Subcutaneous abdominal adipose tissue (tissue), 5 donors: ENCODE measurements around the gene RUBCNL.
"Not testable (repeated sequence)": the region's sequence is repeated elsewhere in the genome, so short reads cannot be mapped to it uniquely, and the experiment has no call there.

Source experiments
- H3K27ac ChIP-seq: one replicate; pipeline ENCODE4 v1.7.0; 2013; ENCODE audit warnings: low read depth, mild to moderate bottlenecking, inconsistent platforms, low read length, moderate library complexity
- H3K27me3 ChIP-seq, 5 donors: one replicate each; pipeline ENCODE4 v1.7.0; 2013; ENCODE audit warnings: low read length in 5 of 5, inconsistent platforms in 1 of 5; ENCODE audit not compliant: control insufficient read depth in 5 of 5, insufficient read depth in 4 of 5
- H3K36me3 ChIP-seq, 5 donors: one replicate each; pipeline ENCODE4 v1.7.0; 2013; ENCODE audit warnings: low read length in 5 of 5; ENCODE audit not compliant: control insufficient read depth in 5 of 5, insufficient read depth in 5 of 5
- H3K4me1 ChIP-seq, 5 donors: one replicate each; pipeline ENCODE4 v1.7.0; 2013; ENCODE audit warnings: low read length in 5 of 5, mild to moderate bottlenecking in 3 of 5, moderate library complexity in 1 of 5; ENCODE audit not compliant: control insufficient read depth in 5 of 5, insufficient read depth in 5 of 5
- H3K4me3 ChIP-seq, 5 donors: one replicate each; pipeline ENCODE4 v1.7.0; 2013; ENCODE audit warnings: low read length in 5 of 5, low read depth in 1 of 5
- H3K9ac ChIP-seq, 5 donors: one replicate each; pipeline ENCODE4 v1.7.0; 2013; ENCODE audit warnings: low read length in 5 of 5, mild to moderate bottlenecking in 4 of 5, moderate library complexity in 3 of 5
- H3K9me3 ChIP-seq, 5 donors: one replicate each; pipeline ENCODE4 v1.7.0; 2013; ENCODE audit warnings: low read length in 5 of 5; ENCODE audit not compliant: control insufficient read depth in 5 of 5
- donor health status: healthy.
- donor health status: healthy.
- donor health status: healthy.
- donor health status: healthy.
- donor health status: healthy.

RUBCNL gene

GRCh38 chr13:46377554-46377953, 9.5 kb downstream of the RUBCNL start:
- Histone ChIP-seq H3K9ac (no peak overlapping the region), H3K36me3 (no peaks in the 10 kb centered on the region), H3K27me3 (no peaks in the 10 kb centered on the region), H3K9me3 (no peaks in the 10 kb centered on the region), H3K27ac (no peak overlapping the region), H3K4me3 (no peak overlapping the region), H3K4me1 (no peaks in the 10 kb centered on the region)

- no peak overlapping the region for H3K27ac ChIP-seq
- H3K27me3 ChIP-seq, result no peaks in the 10 kb centered on the region
- H3K4me1 ChIP-seq, result peaks cover under 1 to 8% (median 7%) of the 10 kb centered on the region in 5 donors
- H3K9ac ChIP-seq, result no peak overlapping the region
- no peaks in the 10 kb centered on the region for H3K9me3 ChIP-seq
- H3K4me3 ChIP-seq, result no peak overlapping the region
- no peaks in the 10 kb centered on the region for H3K36me3 ChIP-seq
These were observed 12.3 kb downstream of the RUBCNL start for GRCh38 chr13:46374710-46375109.

- Histone ChIP-seq H3K27ac (no peak overlapping the region), H3K27me3 (no peaks in the 10 kb centered on the region), H3K9me3 (no peaks in the 10 kb centered on the region)
These were observed 13.4 kb downstream of the RUBCNL start for GRCh38 chr13:46373623-46374022.

GRCh38 chr13:46372938-46373337, 14.1 kb downstream of the RUBCNL start:
- not testable (repeated sequence) for H3K4me3 ChIP-seq, H3K27me3 ChIP-seq, H3K9ac ChIP-seq, H3K36me3 ChIP-seq, H3K9me3 ChIP-seq, H3K27ac ChIP-seq
- peaks cover 3 to 15% (median 13%) of the 10 kb centered on the region in 5 donors for H3K4me1 ChIP-seq

More at GRCh38 chr13:46373623-46374022, 13.4 kb downstream of the RUBCNL start:
- Histone ChIP-seq H3K9ac (no peak overlapping the region), H3K4me1 (peaks cover 3 to 15% (median 13%) of the 10 kb centered on the region in 5 donors), H3K36me3 (no peaks in the 10 kb centered on the region), H3K4me3 (no peak overlapping the region)

GRCh38 chr13:46372071-46372470, 15.0 kb downstream of the RUBCNL start:
- Histone ChIP-seq H3K9me3 (no peaks in the 10 kb centered on the region), H3K9ac (no peak overlapping the region), H3K4me3 (no peak overlapping the region), H3K27ac (no peak overlapping the region), H3K27me3 (no peaks in the 10 kb centered on the region), H3K36me3 (peaks cover 0 to 1% (median 0%) of the 10 kb centered on the region in 5 donors), H3K4me1 (peaks cover 3 to 15% (median 13%) of the 10 kb centered on the region in 5 donors)

- Histone ChIP-seq H3K4me1 (peaks cover 3 to 15% (median 13%) of the 10 kb centered on the region in 5 donors), H3K9me3 (no peaks in the 10 kb centered on the region), H3K9ac (no peak overlapping the region), H3K27ac (peak overlapping the region; percentile 17), H3K36me3 (peaks cover 0 to 4% (median 0%) of the 10 kb centered on the region in 5 donors), H3K4me3 (no peak overlapping the region), H3K27me3 (no peaks in the 10 kb centered on the region)
These were observed 17.4 kb downstream of the RUBCNL start for GRCh38 chr13:46369506-46370277.

GRCh38 chr13:46367617-46368327, 19.3 kb downstream of the RUBCNL start:
- Histone ChIP-seq H3K9me3 (no peaks in the 10 kb centered on the region), H3K4me3 (no peak overlapping the region), H3K4me1 (peaks cover 3 to 15% (median 13%) of the 10 kb centered on the region in 5 donors), H3K27ac (no peak overlapping the region), H3K27me3 (no peaks in the 10 kb centered on the region), H3K9ac (no peak overlapping the region), H3K36me3 (peaks cover 0 to 4% (median 0%) of the 10 kb centered on the region in 5 donors)

- Histone ChIP-seq H3K36me3 (no peaks in the 10 kb centered on the region), H3K9me3 (no peaks in the 10 kb centered on the region), H3K4me1 (no peaks in the 10 kb centered on the region), H3K4me3 (no peak overlapping the region), H3K9ac (no peak overlapping the region), H3K27me3 (no peaks in the 10 kb centered on the region), H3K27ac (no peak overlapping the region)
These were observed 25.6 kb downstream of the RUBCNL start for GRCh38 chr13:46361276-46361934.

GRCh38 chr13:46360604-46361003, 26.4 kb downstream of the RUBCNL start:
- Histone ChIP-seq H3K27ac (peak overlapping the region; percentile 41), H3K36me3 (no peaks in the 10 kb centered on the region)

GRCh38 chr13:46359714-46360113, 27.3 kb downstream of the RUBCNL start:
- Histone ChIP-seq H3K9ac (no peak overlapping the region), H3K4me3 (no peak overlapping the region), H3K36me3 (no peaks in the 10 kb centered on the region), H3K9me3 (no peaks in the 10 kb centered on the region), H3K27me3 (no peaks in the 10 kb centered on the region), H3K27ac (no peak overlapping the region), H3K4me1 (no peaks in the 10 kb centered on the region)

More at GRCh38 chr13:46360604-46361003, 26.4 kb downstream of the RUBCNL start:
- Histone ChIP-seq H3K4me3 (no peak overlapping the region), H3K9me3 (no peaks in the 10 kb centered on the region), H3K9ac (no peak overlapping the region), H3K27me3 (no peaks in the 10 kb centered on the region), H3K4me1 (no peaks in the 10 kb centered on the region)
